ENCODE data around the gene SLC35D2.
"Not testable (repeated sequence)": the region's sequence is repeated elsewhere in the genome, so short reads cannot be mapped to it uniquely, and the experiment has no call there.

The SLC35D2 gene

DNA sequence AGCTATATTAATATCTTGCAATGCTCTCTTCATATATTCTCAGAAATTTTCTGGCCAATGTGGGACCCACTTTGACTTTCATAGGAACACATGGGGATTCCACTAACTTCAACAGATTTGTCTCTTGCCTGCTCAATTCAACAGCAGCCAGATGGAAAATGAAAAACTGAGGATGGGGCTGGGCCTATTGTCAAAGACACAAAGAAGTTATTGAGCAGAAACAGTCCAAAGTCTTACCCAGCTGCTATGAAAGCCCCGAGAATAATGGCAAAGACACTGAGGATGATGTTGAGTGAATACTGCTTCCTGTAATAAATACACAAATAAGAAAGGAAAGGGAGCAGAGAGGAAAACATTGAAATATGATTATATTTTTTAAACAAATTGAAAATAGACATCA, 32.6 kb downstream of the SLC35D2 start:
- no peak for DNase-seq

DNA sequence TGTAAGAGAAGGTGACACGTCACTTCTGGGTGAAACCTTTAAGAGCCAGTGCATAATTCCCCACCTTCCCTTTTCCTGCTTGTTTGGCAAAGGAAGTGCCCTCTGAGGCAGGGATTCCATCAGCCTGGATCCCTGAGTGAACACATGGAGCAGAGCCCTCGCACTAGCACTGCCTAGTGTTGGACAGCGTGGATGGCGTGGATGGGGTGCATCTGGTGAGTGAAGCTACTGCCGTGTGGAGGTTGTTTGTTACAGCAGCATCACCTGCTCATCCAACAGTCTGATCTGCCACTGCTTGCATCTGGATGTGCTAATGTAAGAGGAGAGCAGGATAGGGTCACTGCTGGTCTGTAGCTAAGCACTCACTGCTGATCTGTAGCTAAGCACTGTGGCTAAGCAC, 35.2 kb downstream of the SLC35D2 start:
- DNase-seq, result no peak

DNA sequence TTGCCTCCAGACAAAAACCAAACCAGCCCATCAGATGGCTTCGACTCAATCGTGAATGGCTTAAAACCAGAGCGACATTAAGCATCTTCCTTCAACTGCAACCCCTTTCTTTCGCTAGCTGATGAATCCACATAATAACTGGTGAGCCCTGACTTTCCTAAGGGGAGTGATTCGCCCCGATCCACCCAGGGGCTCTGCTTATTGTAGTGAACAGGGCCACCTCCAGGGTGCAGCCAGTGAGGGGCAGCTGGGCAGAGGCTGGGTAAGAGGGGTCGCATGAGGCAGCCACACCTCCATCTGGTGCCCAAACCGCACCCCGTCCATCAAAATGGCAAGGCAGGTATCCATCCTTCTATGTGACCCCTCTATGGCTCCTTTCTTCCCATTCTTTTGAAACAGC, 38.0 kb downstream of the SLC35D2 start:
- DNase-seq, result no peak

DNA sequence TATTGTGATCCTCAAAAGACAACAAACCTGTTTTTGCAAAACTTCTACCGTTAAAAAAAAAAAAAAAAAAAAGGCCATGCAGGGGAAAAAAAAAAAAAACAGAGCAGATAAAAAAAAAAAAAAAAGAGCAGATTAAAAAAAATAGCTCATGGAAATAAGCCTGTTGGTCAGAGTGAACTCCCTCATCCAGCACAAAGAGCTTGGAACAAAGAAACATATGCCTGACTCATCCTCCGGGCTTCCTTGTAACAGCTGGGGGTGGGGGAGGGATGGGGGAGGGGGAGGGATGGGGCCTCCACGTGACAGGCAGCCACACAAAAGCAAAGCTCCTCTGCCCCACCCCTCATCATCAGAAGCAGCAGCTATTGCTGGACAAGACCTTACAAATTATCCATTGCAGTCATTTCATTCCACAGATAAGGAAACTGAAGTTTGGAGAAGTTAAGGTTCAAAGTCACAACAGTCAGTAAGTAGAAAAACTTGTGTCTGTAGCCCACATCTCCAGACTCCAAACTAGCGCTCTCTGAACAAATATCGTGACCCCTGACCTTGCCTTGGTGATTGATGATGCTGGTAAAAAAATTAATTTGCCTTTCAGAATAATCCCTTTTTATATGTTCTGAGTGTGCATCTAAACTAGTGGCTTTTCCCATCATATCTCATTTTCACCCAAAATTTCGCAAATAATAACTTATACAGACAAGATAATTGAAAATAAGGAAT, 38.9 kb downstream of the SLC35D2 start:
- no peak for DNase-seq

DNA sequence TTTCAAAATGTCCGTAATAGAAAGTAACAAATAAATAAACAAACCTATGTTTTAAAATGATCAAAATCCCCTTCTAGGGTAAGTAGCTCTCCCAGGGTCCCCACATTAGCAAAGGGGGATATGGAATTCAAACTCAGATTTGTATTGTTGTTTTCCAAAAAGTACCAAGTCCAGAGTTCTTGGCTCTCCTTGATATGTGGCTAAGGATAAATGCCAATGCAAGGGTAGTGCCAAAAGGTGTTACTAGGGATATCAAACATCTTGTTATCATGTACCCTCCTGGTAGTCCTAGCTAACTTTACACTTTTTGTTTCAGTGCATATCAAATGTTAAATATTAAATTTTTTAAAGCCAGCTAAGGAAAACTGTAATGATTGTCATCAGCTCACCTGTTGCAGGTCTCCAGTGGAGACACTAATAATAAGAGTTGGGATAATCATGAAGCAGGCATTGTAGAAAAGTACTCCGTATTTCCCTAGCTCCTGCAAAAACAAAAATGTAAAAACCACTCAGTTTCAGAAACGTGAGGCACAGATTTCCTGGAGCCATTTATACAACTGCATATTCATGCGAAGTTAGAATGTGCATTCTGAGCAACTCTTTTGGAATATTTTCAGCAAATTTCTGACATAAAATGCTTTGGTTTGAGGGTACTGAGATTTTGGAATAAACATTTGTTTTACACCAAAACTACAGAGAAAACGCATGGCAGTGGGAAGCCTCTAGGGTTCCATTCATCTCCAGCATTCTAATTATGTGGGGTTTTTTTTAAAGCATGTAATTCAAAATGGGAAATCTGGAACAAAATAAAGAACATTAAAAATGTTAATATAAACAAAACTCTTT, 39.8 kb downstream of the SLC35D2 start:
- DNase-seq, result no peak

GRCh38 chr9:96342571-96343245, 40.8 kb downstream of the SLC35D2 start:
- DNase-seq, result no peak

GRCh38 chr9:96340707-96341106, 42.8 kb downstream of the SLC35D2 start:
- DNase-seq, result no peak

DNA sequence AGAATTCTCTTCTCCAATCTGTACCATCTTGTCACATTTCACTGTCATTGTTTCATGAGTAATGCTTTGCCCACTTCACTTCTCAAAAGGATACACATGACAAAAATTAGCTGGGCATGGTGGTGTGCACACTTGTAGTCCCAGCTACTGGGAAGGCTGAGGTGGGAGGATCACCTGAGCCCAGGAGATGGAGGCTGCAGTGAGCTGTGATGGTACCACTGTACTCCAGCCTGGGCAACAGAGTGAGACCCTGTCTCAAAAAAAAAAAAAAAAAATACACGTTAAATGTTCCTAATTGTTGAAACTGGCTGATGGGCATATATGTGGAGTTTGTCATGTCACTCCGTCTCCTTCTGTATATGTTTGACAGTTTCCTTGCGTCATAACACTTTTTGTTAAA, 45.2 kb downstream of the SLC35D2 start:
- no peak for DNase-seq

DNA sequence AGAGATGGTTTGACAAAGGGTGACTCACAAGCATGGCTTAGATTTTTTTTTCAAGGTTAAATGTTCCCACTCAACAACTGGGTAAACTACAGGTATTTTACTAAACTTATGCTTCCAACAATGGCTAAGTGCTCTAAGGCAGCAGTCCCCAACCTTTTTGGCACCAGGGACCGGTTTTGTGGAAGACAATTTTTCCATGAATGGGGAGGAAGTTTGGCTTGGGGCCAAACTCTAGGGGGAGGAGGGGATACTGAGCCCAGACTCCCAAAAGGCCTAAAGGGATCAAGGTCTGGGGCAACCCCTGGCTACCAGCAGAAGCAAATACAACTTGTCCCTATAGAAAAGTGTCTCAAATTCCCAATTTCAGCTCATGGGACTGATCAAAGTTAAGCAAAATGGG, 49.6 kb downstream of the SLC35D2 start:
- DNase-seq, result no peak

- no peak for DNase-seq
These were observed 52.1 kb downstream of the SLC35D2 start for GRCh38 chr9:96331236-96331947.

GRCh38 chr9:96327694-96328352, 55.7 kb downstream of the SLC35D2 start:
- no peak for DNase-seq

DNA sequence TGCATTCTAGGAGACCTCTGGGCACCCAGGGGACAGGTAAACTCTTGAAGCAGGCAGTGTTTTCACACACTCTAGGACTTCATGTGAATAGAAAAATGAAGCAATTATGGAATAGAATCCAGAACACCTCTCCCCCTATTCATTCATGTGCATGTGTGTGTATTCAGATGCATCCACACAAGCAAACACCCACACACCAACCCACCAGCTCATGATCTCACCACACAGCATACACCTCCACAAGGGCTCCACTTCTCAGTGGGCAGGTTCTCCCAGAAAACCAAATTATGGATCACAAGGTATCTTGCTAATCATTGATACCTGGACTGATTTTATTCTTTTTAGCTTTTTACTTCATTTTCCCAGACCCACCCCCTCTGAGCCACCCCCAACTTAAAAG, 60.3 kb downstream of the SLC35D2 start:
- no peak for DNase-seq

GRCh38 chr9:96322736-96323135, 60.8 kb downstream of the SLC35D2 start:
- not testable (repeated sequence) for DNase-seq

- not testable (repeated sequence) for DNase-seq
These were observed 61.3 kb downstream of the SLC35D2 start for GRCh38 chr9:96322210-96322609.

- no peak for DNase-seq
These were observed 62.0 kb downstream of the SLC35D2 start for GRCh38 chr9:96321515-96321914.

DNA sequence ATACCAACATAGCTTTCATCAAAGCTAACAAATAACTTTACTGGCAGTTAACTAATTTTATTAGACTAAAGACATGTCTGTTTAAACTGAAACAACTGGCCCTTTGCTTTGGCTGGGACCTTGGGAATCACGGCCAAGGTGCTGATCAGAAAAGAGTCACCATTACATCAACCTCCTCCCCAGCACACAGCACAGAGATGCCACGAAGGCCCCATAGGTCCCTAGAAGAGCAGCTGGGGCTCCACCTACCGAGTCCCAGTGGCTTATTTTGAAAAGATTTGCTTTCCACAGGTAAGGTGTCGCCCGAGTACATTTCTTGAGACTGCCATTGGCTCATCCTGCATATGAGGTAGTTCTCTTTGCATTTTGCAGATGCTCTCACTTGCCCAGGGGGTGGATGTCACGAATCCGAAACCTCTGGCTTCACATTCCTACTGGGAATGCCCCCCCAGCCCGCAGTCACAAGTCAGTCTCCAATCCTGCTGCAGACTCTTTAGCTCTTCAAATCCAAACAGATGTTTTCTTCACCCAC, 62.7 kb downstream of the SLC35D2 start:
- DNase-seq, result no peak

DNA sequence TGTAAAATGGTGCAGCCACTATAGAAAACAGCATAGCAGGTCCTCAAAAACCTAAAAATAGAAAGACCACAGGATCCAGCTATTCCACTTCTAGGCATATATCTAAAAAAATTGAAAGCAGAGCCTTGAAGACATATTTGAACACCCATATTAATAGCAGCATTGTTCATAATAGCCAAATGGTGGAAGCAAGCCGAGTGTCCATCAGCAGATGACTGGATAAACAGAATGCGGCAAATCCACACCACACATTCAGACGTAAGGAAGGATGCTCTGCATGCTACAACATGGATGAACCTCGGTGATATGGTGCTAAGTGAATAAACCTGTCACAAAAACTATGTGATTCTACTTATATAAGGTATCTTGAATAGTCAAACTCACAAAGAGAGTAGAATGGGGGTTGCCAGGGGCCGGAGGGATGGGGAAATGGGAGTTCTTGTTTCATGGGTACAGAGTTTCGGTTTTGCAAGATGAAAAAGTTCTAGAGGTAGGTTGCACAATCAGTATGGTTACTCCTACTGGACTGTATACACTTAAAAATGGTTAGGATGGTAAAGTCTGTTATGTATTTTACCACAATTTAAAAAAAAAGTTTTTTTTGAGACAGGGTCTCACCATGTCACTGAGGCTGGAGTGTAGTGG, 64.5 kb downstream of the SLC35D2 start:
- DNase-seq, result no peak

GRCh38 chr9:96317335-96317980, 66.1 kb downstream of the SLC35D2 start:
- DNase-seq, result peak; percentile 11

DNA sequence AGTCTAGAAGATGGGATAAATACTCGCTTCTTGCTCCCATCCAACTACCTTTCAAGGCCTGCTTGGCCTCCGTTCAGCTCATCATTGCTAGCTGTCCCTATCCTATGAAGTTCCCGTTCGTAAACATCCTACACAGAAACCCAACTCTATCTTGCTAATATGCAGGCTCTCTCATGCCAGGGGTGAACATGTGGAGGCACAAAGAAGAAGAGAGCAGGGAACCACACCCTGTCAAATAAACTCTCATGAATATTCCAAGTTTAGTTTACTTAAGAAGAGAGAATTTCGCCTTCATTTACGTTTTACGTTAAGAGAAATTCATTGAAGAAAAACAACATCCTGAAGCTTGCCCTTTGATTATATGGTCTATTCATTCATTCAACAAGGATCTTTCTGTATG, 73.7 kb downstream of the SLC35D2 start:
- no peak for DNase-seq

GRCh38 chr9:96306958-96307357, 76.6 kb downstream of the SLC35D2 start:
- not testable (repeated sequence) for DNase-seq

DNA sequence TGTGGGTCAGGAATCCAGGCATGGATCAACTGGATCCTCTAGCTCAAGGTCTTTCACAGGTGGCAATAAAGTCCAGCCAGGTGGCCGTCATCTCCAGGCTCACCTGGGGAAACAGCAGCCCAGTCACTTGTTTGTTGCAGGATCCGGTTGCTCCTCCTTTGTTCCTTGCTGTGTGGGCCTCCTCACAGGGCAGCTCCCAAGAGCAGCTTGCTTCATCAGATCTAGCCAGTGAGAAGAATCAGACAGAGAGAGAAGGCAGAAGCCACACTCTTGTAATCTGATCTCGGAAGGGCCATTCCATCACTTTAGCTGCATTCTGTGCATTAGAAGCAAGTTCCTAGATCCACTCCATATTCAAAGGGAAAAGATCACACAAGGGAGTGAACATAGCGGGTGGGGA, 78.3 kb downstream of the SLC35D2 start:
- no peak for DNase-seq

All from activated CD4-positive, alpha-beta T cell treated with anti-CD3 and anti-CD28 coated beads for 1 hour (primary cell).